Gastrocnemius medialis (tissue), 4 donors: ENCODE data around the gene R3HDM2. TPM values are rescaled to one million over a fixed set of nuclear protein-coding genes. Genes with fewer than 3 reads are reported as not detected.

Experiments
- ATAC-seq, 2 donors: fragments of 150-250 bp; one replicate each; pipeline ENCODE4 v1.9.1; 2016
- DNase-seq, 2 donors: peaks; one replicate each; pipeline ENCODE4 v3.0.0-alpha.2; 2019
- H3K27ac ChIP-seq, 4 donors: fragments of 200-600 bp; sonication (generic); 1 replicate in 1 of 4; 2 replicates in 3 of 4; pipeline ENCODE4 v1.5.1; 2016 to 2018; ENCODE audit warnings: mild to moderate bottlenecking in 2 of 4, moderate library complexity in 1 of 4
- H3K27me3 ChIP-seq, 3 donors: fragments of 200-600 bp; sonication (generic) in 2 of 3; 1 replicate in 1 of 3; 2 replicates in 2 of 3; pipeline versions ENCODE4 v1.5.1 to v1.6.0; 2016 to 2019; ENCODE audit warnings: mild to moderate bottlenecking in 1 of 3, moderate library complexity in 1 of 3
- H3K36me3 ChIP-seq, 2 donors: fragments of 200-600 bp; sonication (generic) in 1 of 2; one replicate each; pipeline ENCODE4 v1.5.1; 2017 to 2018
- H3K4me1 ChIP-seq, 2 donors: fragments of 200-600 bp; sonication (generic) in 1 of 2; one replicate each; pipeline ENCODE4 v1.5.1; 2016 to 2017; ENCODE audit warnings: mild to moderate bottlenecking in 2 of 2
- H3K4me3 ChIP-seq, 4 donors: fragments of 200-600 bp; sonication (generic) in 3 of 4; 1 replicate in 1 of 4; 2 replicates in 3 of 4; pipeline ENCODE4 v1.5.1; 2016 to 2019; ENCODE audit warnings: mild to moderate bottlenecking in 2 of 4
- H3K9me3 ChIP-seq, 3 donors: fragments of 200-600 bp; sonication (generic) in 2 of 3; 1 replicate in 1 of 3; 2 replicates in 2 of 3; pipeline ENCODE4 v1.5.1; 2016 to 2019
- CTCF ChIP-seq, 5 experiments: fragments of 450-650 bp in 3 of 5; fragments of 200-600 bp in 2 of 5; sonication (generic) in 2 of 5; IDR thresholded peaks in 4 of 5; conservative IDR thresholded peaks in 1 of 5; 1 replicate in 4 of 5; 2 replicates in 1 of 5; pipeline ENCODE4 v1.5.1; 2016 to 2019; ENCODE audit warnings: antibody characterized with exemption in 5 of 5, mild to moderate bottlenecking in 3 of 5, moderate library complexity in 3 of 5
- POLR2A ChIP-seq, 2 donors: fragments of 450-650 bp; IDR thresholded peaks; one replicate each; pipeline ENCODE4 v1.6.1; 2017; ENCODE audit warnings: antibody characterized with exemption in 2 of 2, mild to moderate bottlenecking in 2 of 2, moderate library complexity in 2 of 2
- in situ Hi-C, 4 donors: fragments of 200-750 bp; cut with MboI; loops; one replicate each; pipeline versions ENCODE4 v1.15.0 to v1.8.0; 2017; ENCODE audit warnings: low sequenced_read_pairs in 4 of 4
- intact Hi-C: fragments of 100-400 bp; cut with DNase I; formaldehyde crosslinking; loops from one replicate; pipeline ENCODE4 v1.15.1; 2023; ENCODE audit warnings: low total_unique reads
- total RNA-seq, 4 donors: library from RNA; depleted of rRNA; stranded (reverse); fragments of >200 nt; gene quantifications; one replicate each; pipeline versions ENCODE4 v1.1.0 to v1.2.3, GENCODE V29; 2016

The R3HDM2 gene
- total RNA-seq, 4 donors from 2014 or later, result 24.1 to 27.1 (median 25.6) TPM

GRCh38 chr12:57334219-57334618 lies 96.6 kb downstream of the R3HDM2 start:
- in situ Hi-C loops (no loop called here), intact Hi-C loops (no loop called here)
- Histone ChIP-seq H3K9me3 (no peaks in the 10 kb centered on the region), H3K27ac (no peak overlapping the region), H3K4me3 (no peak overlapping the region), H3K36me3 (peaks cover 0 to 5% of the 10 kb centered on the region in 2 donors), H3K4me1 (peaks cover 0 to 2% of the 10 kb centered on the region in 2 donors), H3K27me3 (no peaks in the 10 kb centered on the region)
- DNase-seq, result no peak
- no peak for ATAC-seq
- no peak for TF ChIP-seq CTCF (IDR thresholded peaks at IDR 0.05 in 4 of 5, conservative IDR thresholded peaks at IDR 0.05 in 1 of 5)
- no peak for TF ChIP-seq POLR2A (IDR thresholded peaks at IDR 0.05)

GRCh38 chr12:57332646-57333312 lies 98.1 kb downstream of the R3HDM2 start:
- no peak overlapping the region for H3K27ac ChIP-seq
- TF ChIP-seq POLR2A (IDR thresholded peaks at IDR 0.05), result no peak
- no peak for TF ChIP-seq CTCF (IDR thresholded peaks at IDR 0.05 in 4 of 5, conservative IDR thresholded peaks at IDR 0.05 in 1 of 5)
- no peak for DNase-seq
- H3K36me3 ChIP-seq, result peaks cover 0 to 5% of the 10 kb centered on the region in 2 donors
- no peaks in the 10 kb centered on the region for H3K9me3 ChIP-seq
- no peaks in the 10 kb centered on the region for H3K27me3 ChIP-seq
- intact Hi-C loops (no loop called here), in situ Hi-C loops (no loop called here)
- H3K4me3 ChIP-seq, result no peak overlapping the region
- H3K4me1 ChIP-seq, result no peaks in the 10 kb centered on the region
- ATAC-seq, result no peak

- H3K4me3 ChIP-seq, result no peak overlapping the region
- TF ChIP-seq POLR2A (IDR thresholded peaks at IDR 0.05) (no peak), CTCF (IDR thresholded peaks at IDR 0.05 in 4 of 5, conservative IDR thresholded peaks at IDR 0.05 in 1 of 5) (no peak)
- H3K27me3 ChIP-seq, result no peaks in the 10 kb centered on the region
- no peak for DNase-seq
- no peak overlapping the region for H3K27ac ChIP-seq
- no peaks in the 10 kb centered on the region for H3K4me1 ChIP-seq
- intact Hi-C loops, result no loop called here
- ATAC-seq, result no peak
- peaks cover 0 to 12% of the 10 kb centered on the region in 2 donors for H3K36me3 ChIP-seq
- H3K9me3 ChIP-seq, result no peaks in the 10 kb centered on the region
- in situ Hi-C loops, result no loop called here
Observed at GRCh38 chr12:57330992-57331391, 99.9 kb downstream of the R3HDM2 start.

GRCh38 chr12:57329219-57329618 lies 101.6 kb downstream of the R3HDM2 start:
- Histone ChIP-seq H3K9me3 (no peaks in the 10 kb centered on the region), H3K27me3 (no peaks in the 10 kb centered on the region), H3K36me3 (peaks cover 0 to 12% of the 10 kb centered on the region in 2 donors), H3K4me1 (no peaks in the 10 kb centered on the region), H3K27ac (no peak overlapping the region), H3K4me3 (no peak overlapping the region)
- TF ChIP-seq POLR2A (IDR thresholded peaks at IDR 0.05) (no peak), CTCF (IDR thresholded peaks at IDR 0.05 in 4 of 5, conservative IDR thresholded peaks at IDR 0.05 in 1 of 5) (no peak)
- DNase-seq (no peak), ATAC-seq (no peak)
- in situ Hi-C loops, result no loop called here
- intact Hi-C loops, result no loop called here

- Histone ChIP-seq H3K9me3 (no peaks in the 10 kb centered on the region), H3K27ac (no peak overlapping the region), H3K4me1 (no peaks in the 10 kb centered on the region), H3K4me3 (no peak overlapping the region), H3K36me3 (peaks cover 0 to 7% of the 10 kb centered on the region in 2 donors), H3K27me3 (no peaks in the 10 kb centered on the region)
- intact Hi-C loops, result no loop called here
- TF ChIP-seq CTCF (IDR thresholded peaks at IDR 0.05 in 4 of 5, conservative IDR thresholded peaks at IDR 0.05 in 1 of 5), result no peak
- TF ChIP-seq POLR2A (IDR thresholded peaks at IDR 0.05), result no peak
- no peak for ATAC-seq
- no peak for DNase-seq
- in situ Hi-C loops, result no loop called here
Observed at GRCh38 chr12:57325395-57325794, 105.4 kb downstream of the R3HDM2 start.
